Activated naive CD4-positive, alpha-beta T cell treated with Interleukin-2 at 50 U/mL for 16 hours (primary cell): Measurements from ENCODE around the gene PFDN5.
"Not testable (repeated sequence)": the region's sequence is repeated elsewhere in the genome, so short reads cannot be mapped to it uniquely, and the experiment has no call there.

Experiments
- DNase-seq: peaks from one replicate; pipeline ENCODE4 v3.0.0-alpha.2; 2020

PFDN5 gene

DNA sequence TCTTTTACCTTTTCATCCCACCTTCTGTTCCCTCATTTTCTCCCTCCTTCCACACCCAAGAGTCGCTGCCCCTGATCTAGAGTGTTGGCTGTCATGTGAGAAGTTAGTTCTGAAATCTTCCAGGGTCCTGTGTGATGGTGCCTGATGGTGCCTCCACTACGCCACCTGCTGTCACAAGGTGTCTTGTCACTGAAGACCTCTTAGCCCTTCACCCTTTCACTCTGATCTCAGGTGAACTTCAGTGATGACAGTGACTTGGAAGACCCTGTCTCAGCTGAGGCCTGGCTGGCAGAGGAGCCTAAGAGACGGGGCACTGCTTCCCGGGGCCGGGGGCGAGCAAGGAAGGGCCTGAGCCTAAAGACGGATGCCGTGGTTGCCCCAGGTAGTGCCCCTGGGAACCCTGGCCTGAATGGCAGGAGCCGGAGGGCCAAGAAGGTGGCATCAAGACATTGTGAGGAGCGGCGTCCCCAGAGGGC is 7.6 kb upstream of the PFDN5 start:
- peak; percentile 77 for DNase-seq

DNA sequence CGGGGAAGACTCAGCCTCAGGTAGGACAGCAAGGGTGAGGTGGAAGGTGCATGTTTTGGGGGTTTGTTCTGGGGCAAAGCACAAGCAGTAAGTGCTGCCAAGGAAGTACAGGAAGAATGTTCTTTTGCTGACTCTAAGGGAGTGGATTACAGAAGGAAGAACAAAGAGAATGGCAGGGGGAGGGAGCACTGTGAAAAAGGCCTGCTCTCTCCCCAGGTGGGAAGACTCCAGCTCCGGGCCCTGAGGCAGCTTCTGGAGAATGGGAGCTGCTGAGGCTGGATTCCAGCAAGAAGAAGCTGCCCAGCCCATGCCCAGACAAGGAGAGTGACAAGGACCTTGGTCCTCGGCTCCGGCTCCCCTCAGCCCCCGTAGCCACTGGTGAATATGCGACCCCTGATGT is 7.0 kb upstream of the PFDN5 start:
- no peak for DNase-seq

DNA sequence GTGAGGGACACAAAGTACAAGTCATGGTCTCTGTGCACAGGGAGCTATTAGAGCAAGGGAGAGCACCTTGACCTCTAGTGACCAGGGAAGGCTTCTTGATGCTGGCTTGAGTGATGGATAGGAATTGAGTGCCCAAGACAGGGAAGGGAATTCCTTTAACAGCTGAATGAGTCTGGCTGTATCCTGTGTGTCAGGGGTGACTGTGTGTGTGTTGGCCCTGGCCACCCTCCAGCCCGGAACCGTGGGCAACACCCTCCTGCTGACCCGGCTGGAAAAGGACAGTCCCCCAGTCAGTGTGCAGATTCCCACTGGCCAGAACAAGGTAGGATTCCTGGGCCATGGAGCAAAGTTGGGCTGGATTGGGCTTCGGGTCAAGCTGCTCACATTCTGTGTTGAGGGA is 5.5 kb upstream of the PFDN5 start:
- no peak for DNase-seq

DNA sequence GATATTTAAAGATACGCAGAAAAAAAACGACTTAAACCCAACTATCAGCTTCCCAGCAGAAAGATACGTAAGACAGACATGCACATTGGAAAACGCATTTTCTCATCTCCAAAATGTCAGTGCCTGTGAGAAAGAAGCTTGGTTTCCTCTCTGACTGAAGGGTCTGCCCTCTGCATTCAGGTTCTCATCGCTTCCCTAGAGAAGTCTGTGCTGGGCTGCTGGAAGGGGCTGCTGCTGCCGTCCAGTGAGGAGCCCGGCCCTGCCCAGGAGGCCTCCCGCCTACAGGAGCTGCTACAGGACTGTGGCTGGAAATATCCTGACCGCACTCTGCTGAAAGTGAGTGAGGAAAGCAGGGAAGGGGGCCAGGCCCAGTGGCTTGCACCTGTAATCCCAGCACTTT is 4.7 kb upstream of the PFDN5 start:
- DNase-seq = no peak

DNA sequence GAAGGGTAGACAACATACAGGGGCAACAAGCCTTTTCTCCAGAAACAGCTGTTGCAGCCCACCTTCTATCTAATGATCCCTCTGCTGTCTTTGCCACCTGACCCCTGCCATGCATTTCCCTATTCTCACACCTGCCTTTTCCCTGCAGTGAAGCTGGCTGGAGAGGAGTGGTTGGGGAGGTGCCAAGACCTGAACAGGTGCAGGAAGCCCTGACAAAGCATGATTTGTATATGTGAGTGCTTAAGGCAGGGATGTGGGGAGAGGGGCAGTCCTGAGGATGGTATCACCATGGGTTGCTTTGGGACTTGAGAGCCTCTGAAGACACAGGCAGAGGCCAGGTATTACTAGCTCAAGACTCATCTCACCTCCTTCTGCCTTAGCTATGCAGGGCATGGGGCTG is 2.9 kb upstream of the PFDN5 start:
- no peak for DNase-seq

DNA sequence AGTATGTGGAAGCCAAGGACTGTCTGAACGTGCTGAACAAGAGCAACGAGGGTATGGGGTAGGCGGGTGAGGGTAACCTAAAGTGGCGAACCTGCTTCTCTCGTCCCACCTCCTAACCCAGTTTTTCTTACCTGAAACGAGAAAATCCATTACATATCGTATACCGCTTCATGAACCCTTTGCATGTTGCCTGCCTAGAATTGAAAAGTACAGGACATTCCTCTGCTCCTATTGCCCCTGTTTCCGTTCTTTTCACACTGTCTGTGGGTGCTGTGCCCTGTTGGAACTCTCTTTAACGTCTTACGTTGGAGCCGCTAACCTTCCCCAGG is 513 bp downstream of the PFDN5 start:
- no peak for DNase-seq

DNA sequence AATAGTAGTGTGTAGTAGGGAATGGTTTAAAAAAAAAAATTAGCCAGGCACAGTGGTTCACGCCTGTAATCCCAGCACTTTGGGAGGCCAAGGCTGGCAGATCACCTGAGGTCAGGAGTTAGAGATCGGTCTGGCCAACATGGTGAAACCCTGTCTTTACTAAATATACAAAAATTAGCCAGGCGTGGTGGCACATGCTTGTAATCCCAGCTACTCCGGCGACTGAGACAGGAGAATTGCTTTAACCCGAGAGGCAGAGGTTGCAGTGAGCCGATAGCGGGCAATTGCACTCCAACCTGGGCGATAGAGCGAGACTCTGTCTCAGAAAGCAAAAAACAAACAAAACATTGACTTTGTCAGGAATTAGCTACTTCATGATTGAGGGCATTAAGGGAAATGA is 1.8 kb downstream of the PFDN5 start:
- not testable (repeated sequence) for DNase-seq

DNA sequence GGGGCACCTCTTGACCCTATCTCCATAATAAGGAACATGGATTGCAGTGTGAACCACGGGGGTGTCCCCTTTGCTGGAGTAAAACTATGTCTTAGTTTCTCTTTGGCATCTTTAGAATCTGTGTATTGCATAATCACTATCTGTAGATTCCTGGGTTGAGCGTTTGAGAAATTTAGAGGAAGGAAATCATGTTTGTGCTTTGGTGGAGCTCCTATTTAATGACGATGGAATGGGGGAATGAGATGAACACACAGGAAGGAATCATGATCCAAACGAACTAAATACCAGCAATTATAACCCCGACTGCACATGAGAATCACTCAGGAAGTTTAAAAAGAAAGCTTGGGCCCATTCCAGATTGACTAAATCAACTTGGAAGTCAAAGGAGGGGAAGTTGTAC is 2.8 kb downstream of the PFDN5 start:
- no peak for DNase-seq

DNA sequence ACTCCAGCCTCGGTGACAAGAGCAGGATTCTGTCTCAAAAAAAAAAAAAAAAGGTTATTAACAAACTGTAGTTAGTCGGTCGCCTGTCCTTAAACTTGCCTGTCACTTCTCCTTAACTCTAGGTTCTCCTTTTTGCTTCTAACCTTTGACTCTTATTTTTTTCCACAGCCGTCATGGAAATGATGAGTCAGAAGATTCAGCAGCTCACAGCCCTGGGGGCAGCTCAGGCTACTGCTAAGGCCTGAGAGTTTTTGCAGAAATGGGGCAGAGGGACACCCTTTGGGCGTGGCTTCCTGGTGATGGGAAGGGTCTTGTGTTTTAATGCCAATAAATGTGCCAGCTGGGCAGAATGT is 3.7 kb downstream of the PFDN5 start:
- DNase-seq = peak; percentile 45

DNA sequence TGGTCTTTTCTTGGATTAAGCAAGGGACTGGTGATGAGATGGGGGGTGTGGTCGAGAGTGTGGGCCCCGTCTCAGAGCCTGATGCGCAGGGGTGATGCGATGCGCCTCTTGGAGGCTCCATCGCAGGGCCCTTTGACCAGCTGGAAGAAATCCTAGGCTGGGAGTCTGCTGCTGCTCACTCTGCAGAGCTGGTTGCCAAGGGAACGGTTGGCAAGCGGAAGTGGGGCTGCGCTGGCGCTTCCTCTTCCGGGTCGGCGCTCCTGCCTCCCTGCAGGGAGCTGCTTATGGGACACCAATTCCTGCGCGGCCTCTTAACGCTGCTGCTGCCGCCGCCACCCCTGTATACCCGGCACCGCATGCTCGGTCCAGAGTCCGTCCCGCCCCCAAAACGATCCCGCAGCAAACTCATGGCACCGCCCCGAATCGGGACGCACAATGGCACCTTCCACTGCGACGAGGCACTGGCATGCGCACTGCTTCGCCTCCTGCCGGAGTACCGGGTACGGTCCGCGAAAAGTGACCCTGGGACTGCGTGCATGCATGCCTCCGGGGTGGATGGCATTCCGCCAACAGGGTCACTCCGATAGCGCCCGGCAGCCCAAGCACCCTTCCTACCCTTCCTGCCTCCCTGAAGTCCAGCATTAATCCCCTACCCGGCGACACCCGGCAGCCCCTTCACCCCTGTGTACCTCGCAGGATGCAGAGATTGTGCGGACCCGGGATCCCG is 4.3 kb downstream of the PFDN5 start, which contains the start of gene MYG1:
TSS of gene MYG1 (plus strand) at position 242 of the 727 bp plus-strand sequence. CDS start at position 285, 43 bp downstream.
- DNase-seq = peak; percentile 85

DNA sequence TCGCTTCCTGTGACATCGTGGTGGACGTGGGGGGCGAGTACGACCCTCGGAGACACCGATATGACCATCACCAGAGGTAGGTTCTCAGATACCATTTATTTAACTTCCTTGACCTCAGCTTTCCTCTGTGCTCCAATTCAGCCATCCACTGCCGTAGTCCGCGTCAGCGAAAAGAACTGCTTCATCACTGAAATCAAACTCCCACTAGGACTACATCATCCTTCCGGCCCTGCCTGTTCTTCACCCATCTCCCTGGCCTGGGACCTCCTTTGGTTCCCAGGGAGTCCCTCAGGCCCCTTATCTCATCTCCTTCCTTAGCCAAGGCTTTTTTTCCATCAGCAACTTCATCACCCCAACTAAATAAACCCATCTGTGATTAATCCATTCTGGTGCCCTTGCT is 4.8 kb downstream of the PFDN5 start:
- peak; percentile 34 for DNase-seq

DNA sequence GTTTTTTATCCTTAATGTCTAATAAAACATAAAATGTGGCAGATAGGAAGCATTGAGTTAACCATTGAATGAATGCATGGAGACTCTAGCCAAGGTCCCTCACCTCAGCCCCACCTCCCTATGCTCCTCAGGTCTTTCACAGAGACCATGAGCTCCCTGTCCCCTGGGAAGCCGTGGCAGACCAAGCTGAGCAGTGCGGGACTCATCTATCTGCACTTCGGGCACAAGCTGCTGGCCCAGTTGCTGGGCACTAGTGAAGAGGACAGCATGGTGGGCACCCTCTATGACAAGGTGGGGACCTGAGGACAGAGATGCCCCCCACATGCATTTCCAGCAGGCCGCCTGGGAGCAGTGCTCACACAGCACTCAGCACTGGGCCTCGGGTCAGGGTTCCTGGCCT is 7.6 kb downstream of the PFDN5 start:
- no peak for DNase-seq

DNA sequence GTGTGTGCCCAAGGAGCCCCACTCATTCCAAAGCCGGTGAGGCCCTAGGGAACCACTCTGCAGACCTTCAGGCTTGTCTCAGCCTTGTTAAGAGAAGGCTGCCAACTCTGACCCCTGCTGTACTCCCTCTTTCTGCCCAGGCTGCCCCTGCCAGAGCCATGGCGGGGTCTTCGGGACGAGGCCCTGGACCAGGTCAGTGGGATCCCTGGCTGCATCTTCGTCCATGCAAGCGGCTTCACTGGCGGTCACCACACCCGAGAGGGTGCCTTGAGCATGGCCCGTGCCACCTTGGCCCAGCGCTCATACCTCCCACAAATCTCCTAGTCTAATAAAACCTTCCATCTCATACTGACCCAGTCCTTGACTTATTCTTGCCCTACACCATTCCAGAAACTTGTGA is 11.5 kb downstream of the PFDN5 start:
- DNase-seq = no peak

DNA sequence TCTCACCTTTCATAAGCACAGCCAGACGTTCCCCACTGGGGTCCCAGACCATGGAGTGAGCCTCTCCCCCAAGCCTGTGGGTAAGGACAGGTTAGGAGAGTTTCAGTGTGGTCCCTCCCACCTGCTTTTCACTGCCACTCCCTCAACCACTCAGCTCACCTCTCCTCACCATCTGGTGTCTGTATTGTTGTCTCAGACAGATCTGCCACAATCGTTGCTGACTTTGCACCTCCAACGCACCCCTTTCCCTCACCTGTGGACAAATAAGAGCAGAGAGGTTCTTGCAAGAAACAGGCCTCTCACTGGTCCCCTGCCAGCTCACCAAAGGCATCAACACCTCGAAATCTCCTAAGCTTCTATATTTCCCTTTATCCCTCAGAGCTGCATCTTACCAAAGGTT is 12.9 kb downstream of the PFDN5 start:
- no peak for DNase-seq

DNA sequence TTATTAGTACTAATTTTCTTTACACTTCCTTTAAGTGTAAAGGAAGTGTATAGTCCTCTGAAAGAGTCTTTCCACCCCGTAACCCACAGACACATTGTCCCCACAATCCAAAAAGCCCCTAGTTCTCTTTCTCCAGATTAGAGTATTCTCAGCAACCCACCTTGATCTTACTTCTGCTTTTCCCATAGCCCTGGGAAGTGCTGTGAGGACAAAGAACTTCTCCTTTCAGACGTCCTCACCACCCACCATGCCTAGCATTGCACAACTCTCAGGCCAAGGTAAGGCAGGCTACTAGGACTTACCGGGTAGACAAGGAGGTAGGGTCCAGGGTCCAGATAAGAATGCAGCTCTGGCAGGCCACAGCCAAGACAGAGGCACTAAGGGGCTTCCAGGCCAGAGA is 18.7 kb downstream of the PFDN5 start:
- no peak for DNase-seq

DNA sequence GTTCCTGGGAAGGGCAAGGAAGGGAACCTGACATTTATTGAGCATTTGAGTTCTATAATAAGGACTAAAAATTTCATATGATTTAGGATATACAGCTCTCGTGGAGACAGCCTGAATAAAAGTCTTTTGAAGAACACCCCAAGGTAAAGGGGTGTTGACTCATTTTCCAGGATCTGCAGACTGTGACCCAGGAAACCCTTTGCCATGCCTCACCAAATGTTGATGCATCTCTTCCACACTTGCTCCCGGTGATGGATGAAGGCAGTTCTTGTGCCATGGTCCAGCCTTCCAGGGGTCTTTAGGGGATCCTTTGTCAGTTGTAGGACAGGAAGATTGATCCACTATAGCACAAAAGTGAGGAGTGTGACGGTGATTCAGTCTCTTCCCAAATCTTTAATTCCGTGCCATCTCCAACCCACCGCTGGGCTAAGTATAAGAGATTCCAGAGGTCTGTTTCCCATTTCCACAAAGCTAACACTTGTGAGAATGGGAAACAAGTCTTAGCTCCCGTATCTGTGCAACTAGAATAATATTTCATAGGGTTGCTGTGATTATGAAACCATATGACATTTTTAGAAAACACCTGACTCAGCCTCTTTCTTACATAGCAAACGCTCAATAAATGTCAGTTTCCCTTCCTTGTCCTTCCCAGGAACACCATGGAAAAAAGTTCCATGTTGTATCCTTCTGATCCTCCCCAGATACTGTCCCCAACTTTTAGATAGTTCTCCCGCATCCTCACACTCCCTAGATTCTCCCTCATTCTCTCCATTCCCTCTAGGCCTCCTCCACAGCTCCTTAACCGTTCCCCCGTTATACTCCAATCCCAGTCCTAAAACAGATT is 25.2 kb downstream of the PFDN5 start:
- no peak for DNase-seq

DNA sequence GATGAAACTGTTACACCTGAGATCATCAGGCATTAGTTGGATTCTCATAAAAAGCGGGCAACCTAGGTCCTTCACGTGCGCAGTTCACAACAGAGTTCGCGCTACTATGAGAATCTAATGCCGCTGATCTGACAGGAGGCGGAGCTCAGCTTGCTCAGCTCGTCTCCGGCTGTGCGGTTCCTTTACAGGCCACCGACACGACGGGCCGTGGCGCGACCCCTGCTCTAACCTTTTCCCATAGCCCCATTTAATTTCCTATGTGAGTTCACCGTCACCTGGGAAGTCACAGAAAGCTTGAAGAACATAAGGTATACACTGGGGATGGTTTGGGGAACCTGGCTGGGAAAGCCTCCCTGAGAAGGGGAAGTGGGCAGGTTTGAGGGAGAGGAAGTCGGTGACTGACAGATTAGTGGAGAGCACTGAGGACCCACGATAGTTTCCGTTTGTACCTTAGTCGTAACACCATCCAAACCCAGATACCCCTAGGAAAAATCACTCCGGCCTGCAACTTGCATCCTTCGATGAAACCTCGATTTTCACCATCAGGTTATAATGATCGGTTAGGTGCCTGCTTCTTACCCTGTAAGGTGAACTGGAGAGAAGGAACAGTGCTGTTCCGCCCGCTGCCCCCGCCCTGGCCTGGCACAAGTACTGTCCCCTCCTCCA is 28.9 kb downstream of the PFDN5 start:
- DNase-seq = peak; percentile 66

DNA sequence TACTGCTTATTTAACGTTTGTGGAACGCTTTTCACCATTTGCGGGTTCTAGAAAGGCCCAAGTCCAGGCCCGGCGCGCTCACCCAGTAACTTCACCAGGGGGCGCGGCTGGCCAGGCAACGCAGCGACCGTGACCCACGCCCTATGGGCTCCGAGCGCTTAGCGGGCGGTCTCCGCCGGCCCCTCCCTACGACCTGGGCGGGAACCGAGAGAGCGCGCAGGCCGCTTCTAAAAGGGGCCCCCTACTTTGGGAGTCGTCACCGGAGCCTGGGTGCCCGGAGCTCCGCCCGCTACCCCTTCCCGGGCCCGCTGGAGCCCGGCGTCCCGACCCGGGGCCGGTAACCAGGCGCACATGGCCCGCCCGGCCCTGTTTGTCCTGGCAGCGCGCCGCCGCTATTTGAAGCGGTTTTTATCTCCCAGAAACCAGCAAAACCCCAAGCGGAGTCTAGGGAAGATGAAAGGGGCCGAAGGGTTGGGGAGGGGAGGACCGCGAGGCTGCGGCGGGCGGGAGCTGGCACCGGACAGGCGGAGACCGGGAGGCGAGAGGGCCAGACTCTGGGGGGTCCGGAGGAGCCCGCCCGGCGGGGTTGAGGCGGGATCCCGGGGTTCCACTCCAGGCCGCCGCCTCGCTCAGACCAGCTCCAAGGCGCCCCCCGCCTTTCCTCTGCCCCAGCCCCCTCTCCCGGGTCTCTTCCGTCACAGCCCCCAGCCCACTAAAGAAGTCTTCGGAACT is 29.6 kb downstream of the PFDN5 start:
- DNase-seq = peak; percentile 90

DNA sequence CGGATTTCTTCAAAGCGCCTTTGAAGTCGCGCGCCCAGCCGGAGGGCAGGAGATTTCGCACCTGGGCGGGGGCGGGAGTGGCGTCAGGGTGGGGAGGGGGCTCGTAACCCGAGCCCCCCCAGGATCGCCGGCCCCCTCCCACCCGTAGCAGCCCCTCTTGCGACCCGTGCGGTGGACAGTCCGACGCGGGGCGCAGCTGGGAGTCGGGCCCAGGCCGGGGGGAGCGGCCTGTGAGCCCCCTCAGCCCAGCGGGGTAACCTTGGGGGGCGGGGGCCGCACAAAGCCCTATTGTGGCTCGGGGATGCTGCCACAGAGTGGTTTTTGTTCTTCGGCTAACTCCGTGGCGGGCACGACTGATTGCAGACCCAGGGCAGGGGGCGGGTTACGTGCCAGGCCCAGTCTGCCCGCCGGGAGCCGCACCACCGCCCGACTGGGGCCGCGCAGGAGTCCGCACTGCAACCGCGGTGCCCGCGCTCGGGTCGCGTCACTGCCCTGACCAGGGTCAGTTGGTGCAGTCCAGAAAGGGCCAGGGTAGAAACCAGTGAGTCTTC is 30.2 kb downstream of the PFDN5 start:
- DNase-seq = peak; percentile 24

DNA sequence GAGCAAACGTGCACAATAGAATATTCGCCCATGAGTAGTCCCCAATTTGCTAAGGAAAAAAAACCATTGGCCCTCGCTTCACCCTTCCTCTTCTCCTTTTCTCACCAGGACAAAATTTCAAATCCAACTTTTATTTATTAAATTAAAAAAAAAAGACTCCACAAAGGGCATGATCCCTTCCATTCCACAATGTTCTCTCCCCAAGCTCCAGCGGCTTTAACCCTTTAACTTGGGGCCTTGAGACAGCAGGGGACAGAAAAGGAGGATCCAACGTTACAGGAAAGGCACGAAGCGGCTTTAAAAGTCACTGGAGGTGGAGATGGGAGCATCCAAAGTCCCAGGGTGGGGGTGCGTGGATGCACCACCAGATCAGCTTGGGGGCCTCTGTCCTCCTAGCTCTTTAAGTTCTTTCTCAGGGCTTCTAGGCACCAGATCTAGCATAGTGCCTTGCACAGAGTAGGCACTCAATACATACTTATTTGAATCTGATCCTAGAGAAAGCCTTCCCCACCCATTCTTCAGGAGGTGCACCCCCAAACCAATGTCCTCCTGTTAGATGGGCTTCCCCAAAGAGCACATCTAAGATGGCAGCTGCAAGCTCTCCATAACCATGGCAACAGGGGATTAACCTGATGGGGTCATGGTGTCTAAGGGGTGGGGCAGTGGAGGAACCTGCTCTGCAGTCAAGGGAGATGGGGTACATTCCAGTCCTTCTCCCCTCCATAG is 31.3 kb downstream of the PFDN5 start:
- no peak for DNase-seq

DNA sequence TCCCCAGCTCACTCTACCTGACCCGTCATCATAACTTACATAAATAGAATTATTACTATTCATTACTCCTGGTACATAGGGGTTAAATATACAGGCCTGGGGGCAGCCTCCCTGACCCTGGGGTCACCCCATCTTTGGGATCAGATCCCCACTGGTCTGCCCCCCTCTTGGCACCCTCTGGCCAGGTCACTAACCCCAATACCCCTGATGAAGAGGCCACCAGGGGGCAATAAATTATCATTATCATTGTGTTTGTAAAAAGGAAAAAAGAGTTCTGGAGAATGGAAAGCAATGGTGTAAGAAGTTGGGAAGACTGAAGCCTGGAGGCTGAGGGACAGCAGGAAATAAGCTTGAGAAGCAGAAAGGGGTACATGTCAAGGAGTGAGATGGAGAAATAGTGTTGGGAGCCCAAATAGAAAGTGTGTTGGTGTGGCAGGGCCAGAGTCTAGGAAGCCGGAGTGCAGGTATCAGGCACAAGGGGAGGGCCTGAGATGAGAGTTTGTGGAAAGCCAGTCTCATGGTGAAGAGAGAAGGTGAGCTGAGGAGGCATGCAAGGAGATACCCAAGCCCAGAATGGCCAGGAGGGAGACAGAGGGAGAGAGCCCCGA is 32.2 kb downstream of the PFDN5 start:
- no peak for DNase-seq

DNA sequence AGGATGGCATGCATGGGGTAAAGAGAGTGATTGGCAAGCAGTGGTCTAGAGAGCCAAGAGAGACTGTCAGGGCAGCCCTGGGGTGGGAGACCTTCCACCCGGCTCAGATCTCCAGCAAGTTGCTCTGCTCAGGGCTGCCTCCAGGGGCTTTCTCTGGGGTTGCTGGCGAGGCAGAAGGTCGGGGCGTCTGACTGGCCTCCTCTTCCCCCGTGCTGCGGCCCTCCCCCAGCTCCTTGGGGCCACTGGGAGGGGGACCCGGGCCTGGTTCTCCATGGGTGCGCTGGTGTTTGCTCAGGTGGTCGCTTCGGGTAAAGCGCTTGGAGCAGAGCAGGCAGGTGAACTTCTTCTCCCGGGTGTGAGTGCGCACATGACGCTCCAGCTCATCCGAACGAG is 32.7 kb downstream of the PFDN5 start:
- DNase-seq = no peak
